ENCODE results near the gene PRRG2.

- TF ChIP-seq CTCF (conservative IDR thresholded peaks at IDR 0.05; ENCODE audit: low read length), result no peak
- no peak for TF ChIP-seq EZH2phosphoT487 (IDR thresholded peaks at IDR 0.05; ENCODE audit: borderline replicate concordance)
Observed at GRCh38 chr19:49566302-49566701, 14.8 kb upstream of the PRRG2 start.
